Breast epithelium (tissue), 3 donors: ENCODE data around the gene CADM1.

Source experiments
- POLR2A ChIP-seq: fragments of 450-650 bp; IDR thresholded peaks from one replicate; pipeline ENCODE4 v1.6.1; 2016; ENCODE audit warnings: antibody characterized with exemption, mild to moderate bottlenecking, moderate library complexity
- TF ChIP-seq, protein P1 (sequence below), 3 donors: fragments of 450-650 bp; IDR thresholded peaks; one replicate each; pipeline ENCODE4 v1.5.1; 2016 to 2017; ENCODE audit warnings: antibody characterized with exemption in 3 of 3, mild to moderate bottlenecking in 3 of 3, moderate library complexity in 3 of 3

DNA sequence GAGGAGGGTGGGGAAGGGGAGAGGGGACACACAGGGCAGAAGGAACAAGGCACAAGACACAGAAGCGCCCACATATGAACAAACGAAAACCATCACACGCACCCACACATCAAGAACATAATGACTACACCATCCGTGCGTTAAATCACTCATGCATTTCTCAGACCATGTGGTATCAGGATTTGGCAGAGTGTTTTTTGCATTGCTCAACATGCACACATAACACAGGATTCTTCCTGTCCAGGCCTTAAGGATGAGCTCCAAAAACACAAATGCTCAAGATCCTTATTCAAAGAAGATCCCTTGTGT is 309.5 kb downstream of the CADM1 start:
- TF ChIP-seq, protein P1, sequence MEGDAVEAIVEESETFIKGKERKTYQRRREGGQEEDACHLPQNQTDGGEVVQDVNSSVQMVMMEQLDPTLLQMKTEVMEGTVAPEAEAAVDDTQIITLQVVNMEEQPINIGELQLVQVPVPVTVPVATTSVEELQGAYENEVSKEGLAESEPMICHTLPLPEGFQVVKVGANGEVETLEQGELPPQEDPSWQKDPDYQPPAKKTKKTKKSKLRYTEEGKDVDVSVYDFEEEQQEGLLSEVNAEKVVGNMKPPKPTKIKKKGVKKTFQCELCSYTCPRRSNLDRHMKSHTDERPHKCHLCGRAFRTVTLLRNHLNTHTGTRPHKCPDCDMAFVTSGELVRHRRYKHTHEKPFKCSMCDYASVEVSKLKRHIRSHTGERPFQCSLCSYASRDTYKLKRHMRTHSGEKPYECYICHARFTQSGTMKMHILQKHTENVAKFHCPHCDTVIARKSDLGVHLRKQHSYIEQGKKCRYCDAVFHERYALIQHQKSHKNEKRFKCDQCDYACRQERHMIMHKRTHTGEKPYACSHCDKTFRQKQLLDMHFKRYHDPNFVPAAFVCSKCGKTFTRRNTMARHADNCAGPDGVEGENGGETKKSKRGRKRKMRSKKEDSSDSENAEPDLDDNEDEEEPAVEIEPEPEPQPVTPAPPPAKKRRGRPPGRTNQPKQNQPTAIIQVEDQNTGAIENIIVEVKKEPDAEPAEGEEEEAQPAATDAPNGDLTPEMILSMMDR (IDR thresholded peaks at IDR 0.05) = no peak
- TF ChIP-seq POLR2A = no peak
